SK-N-DZ (cell line): ENCODE results near the gene CAMTA1.

Experiments
- DNase-seq: peaks from one replicate; pipeline ENCODE4 v3.0.0-alpha.2; 2015; ENCODE audit warnings: low spot score
- small RNA-seq, 2 experiments: library from RNA; depleted of rRNA; stranded (forward); fragments of <200 nt; gene quantifications; one replicate each; pipeline ENCODE3, GENCODE V24; 2014

CAMTA1 gene

DNA sequence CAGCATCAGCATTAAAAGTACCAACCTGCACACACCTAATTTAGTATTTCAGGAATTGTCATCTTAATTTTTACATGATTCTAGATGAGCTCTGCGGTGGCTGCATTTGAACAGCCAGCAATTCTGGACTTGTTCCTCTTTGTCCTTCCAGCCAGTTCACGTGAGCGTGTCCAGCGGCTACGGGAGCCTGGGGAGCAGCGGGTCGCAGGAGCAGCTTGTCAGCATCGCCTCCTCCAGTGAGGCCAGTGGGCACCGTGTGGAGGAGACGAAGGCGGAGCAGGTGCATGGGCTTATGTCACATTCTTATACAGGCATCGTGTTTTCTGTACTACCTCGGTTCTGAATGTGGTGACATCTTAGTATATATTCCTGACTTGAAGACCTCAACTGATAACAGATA, 1024.5 kb downstream of the CAMTA1 start:
- DNase-seq = no peak

DNA sequence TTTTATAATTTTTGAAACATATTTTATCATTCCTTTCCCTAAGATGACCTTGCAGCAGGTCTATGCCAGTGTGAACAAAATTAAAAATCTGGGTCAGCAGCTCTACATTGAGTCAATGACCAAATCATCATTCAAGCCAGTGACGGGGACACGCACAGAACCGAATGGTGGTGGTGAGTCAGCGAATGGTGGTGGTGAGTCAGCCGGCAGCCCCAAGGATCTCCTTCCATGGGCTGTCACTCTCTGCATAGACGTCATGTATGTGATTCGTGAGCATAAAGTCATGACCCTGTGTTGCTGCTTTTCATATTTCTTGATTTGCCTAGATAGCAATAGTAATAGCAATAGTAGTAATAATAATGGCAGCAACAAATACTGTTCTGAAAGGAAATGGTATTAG, 1025.1 kb downstream of the CAMTA1 start:
- no peak for DNase-seq

DNA sequence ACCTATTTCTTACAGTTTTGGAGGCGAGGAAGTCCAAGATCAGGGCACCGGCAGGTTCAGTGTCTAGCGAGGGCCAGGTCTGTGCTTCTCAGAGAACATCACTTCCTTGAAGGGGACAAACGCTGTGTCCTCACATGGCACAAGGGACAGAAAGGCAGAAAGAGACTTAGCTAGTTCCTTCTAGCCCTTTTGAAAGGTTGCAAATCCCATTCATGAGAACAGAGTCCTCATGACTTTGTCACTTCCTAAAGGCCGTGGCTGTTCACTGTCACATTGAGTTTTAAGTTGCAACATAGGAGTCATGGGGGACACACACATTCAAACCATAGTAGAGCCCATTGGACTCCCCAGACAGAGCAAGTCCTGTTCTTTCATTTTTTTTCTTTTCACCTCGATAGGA, 1026.2 kb downstream of the CAMTA1 start:
- DNase-seq = no peak

DNA sequence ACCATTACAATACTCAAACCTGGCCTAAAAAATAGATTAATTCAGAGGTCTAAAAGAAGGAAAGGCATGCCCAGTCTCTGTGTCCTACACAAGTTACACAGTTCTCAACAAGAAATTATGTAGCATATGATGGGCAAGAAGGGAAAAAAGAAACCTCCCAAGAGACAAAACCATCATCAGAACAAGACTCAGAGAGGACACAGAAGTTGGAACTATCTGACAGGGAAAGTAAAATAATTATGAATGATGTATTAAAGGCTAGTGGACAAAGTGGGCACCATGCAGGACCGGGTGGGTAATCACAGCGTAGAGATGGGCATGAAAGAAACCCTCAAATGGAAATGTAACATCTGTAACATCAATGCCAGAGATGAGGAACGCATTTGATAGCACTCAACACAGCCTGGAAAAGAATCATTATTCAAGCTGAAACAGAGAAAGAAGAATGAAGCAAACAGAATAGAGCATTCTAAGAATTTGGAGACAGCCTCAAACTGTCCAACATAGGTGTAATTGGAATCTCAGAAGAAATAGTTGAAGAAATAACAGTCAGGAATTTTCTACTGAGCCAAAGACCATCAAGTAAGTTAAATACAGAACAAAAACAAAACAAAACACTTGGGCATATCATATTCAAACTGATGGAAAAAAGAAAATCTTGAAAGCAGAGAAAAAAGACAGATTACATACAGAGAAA, 1028.6 kb downstream of the CAMTA1 start:
- no peak for DNase-seq

Small RNA genes within 50 kb of the gene (small RNA-seq; reads per million reads assigned to genes)
- gene AL359881.1 (0 reads per million in 2 experiments), gene AL590128.1 (0 reads per million in 2 experiments), gene RNU1-8P (0.18 to 0.75 reads per million in 2 experiments)
